ENCODE data around the gene C9orf72. TPM values are rescaled to one million over a fixed set of nuclear protein-coding genes. Genes with fewer than 3 reads are reported as not detected.

Gene C9orf72
- total and polyA plus RNA-seq, 2 of the 4 experiments (the other 2 are of a cell fraction): 2.0 to 3.4 TPM

DNA sequence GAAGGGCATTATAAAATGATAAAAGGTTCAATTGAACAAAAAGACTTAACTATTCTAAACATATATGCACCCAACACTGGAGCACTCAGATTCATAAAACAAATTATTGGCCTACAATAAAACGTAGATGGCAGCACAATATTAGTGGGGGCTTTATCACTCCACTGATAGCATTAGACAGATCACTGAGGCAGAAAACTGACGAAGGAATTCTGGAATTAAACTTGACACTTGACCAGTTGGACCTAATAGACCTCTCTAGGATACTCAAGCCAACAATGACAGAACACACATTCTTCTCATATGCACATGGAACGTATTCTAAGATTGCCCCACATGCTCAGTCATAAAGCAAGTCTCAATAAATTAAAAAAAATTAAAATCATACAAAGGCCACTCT, 18.4 kb upstream of the C9orf72 start:
- Histone ChIP-seq H3K14ac (replicated peaks; ENCODE audit: low read depth, low read length) (no peak overlapping the region), H4K8ac (ENCODE audit: low read depth in 2 of 2, low read length in 2 of 2) (no peak overlapping the region), H2AK5ac (ENCODE audit: low read depth, low read length) (no peak overlapping the region), H3K27ac (ENCODE audit: insufficient read depth, low read length) (no peak overlapping the region), H3K79me1 (ENCODE audit: low read depth in 1 of 2, low read length in 2 of 2) (no peaks in the 10 kb centered on the region), H2BK20ac (ENCODE audit: low read depth, low read length) (no peak overlapping the region), H2AK9ac (replicated peaks; ENCODE audit: low read depth, low read length, poor library complexity) (no peak overlapping the region), H4K20me1 (ENCODE audit: insufficient read depth, low read length) (no peaks in the 10 kb centered on the region), H3K4ac (ENCODE audit: low read depth, low read length) (no peak overlapping the region), H2BK15ac (ENCODE audit: low read depth, low read length) (no peak overlapping the region), H3K56ac (ENCODE audit: extremely low read depth, insufficient read depth, low read length) (no peak overlapping the region), H3K18ac (ENCODE audit: low read depth, low read length) (no peak overlapping the region), H2BK120ac (ENCODE audit: low read depth, low read length) (no peak overlapping the region), H3K4me3 (ENCODE audit: insufficient read depth, low read depth, low read length) (no peak overlapping the region), H3K9me3 (ENCODE audit: control insufficient read depth, insufficient read depth, low read length) (no peaks in the 10 kb centered on the region), H3K9ac (ENCODE audit: low read depth, low read length) (no peak overlapping the region), H3K36me3 (ENCODE audit: control insufficient read depth, insufficient read depth, low read length) (no peaks in the 10 kb centered on the region), H3K4me2 (ENCODE audit: low read depth, low read length) (no peak overlapping the region), H3K27me3 (ENCODE audit: control insufficient read depth, insufficient read depth, low read length) (no peaks in the 10 kb centered on the region), H3K23ac (ENCODE audit: low read depth, low read length) (no peak overlapping the region), H4K5ac (ENCODE audit: low read depth, low read length) (no peak overlapping the region), H2BK5ac (ENCODE audit: low read depth, low read length, poor library complexity, severe bottlenecking) (no peak overlapping the region), H2AFZ (replicated peaks; ENCODE audit: low read length, poor library complexity) (no peak overlapping the region), H4K91ac (ENCODE audit: insufficient read depth, low read depth, low read length) (no peak overlapping the region), H3K4me1 (ENCODE audit: control insufficient read depth, insufficient read depth, low read length) (no peaks in the 10 kb centered on the region), H3K9me1 (ENCODE audit: insufficient read depth, low read length) (no peaks in the 10 kb centered on the region)
- no peak for ATAC-seq (ENCODE audit: low read depth)
- in situ Hi-C loops (cut with MboI; ENCODE audit: low sequenced_read_pairs) (no loop called here), dilution Hi-C loops (cut with HindIII; ENCODE audit: low sequenced_read_pairs, unreplicated experiment) (no loop called here), intact Hi-C loops (cut with micrococcal nuclease) (no loop called here)
- CTCF ChIA-PET: no interaction called here
- WGBS, 2 experiments (ENCODE audit: extremely low coverage in 2 of 2, insufficient read length in 1 of 2): no CpG with 5 or more reads among the region's 3 CpGs
- TF ChIP-seq SMC3 (IDR thresholded peaks at IDR 0.05; ENCODE audit: low read depth, low read length) (no peak), CHD1 (IDR thresholded peaks at IDR 0.05; ENCODE audit: low read depth, low read length) (no peak), USF2 (IDR thresholded peaks at IDR 0.05; ENCODE audit: low read depth, low read length) (no peak), MXI1 (IDR thresholded peaks at IDR 0.05; ENCODE audit: borderline replicate concordance, low read depth, low read length) (no peak), RAD21 (IDR thresholded peaks at IDR 0.05; ENCODE audit: low read length) (no peak), MAZ (IDR thresholded peaks at IDR 0.05; ENCODE audit: borderline replicate concordance, low read depth, low read length) (no peak)
- TF ChIP-seq, protein P1, sequence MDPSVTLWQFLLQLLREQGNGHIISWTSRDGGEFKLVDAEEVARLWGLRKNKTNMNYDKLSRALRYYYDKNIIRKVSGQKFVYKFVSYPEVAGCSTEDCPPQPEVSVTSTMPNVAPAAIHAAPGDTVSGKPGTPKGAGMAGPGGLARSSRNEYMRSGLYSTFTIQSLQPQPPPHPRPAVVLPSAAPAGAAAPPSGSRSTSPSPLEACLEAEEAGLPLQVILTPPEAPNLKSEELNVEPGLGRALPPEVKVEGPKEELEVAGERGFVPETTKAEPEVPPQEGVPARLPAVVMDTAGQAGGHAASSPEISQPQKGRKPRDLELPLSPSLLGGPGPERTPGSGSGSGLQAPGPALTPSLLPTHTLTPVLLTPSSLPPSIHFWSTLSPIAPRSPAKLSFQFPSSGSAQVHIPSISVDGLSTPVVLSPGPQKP (IDR thresholded peaks at IDR 0.05; ENCODE audit: borderline replicate concordance, low read depth, low read length): no peak
- TF ChIP-seq, protein P2, sequence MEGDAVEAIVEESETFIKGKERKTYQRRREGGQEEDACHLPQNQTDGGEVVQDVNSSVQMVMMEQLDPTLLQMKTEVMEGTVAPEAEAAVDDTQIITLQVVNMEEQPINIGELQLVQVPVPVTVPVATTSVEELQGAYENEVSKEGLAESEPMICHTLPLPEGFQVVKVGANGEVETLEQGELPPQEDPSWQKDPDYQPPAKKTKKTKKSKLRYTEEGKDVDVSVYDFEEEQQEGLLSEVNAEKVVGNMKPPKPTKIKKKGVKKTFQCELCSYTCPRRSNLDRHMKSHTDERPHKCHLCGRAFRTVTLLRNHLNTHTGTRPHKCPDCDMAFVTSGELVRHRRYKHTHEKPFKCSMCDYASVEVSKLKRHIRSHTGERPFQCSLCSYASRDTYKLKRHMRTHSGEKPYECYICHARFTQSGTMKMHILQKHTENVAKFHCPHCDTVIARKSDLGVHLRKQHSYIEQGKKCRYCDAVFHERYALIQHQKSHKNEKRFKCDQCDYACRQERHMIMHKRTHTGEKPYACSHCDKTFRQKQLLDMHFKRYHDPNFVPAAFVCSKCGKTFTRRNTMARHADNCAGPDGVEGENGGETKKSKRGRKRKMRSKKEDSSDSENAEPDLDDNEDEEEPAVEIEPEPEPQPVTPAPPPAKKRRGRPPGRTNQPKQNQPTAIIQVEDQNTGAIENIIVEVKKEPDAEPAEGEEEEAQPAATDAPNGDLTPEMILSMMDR (conservative IDR thresholded peaks at IDR 0.05; ENCODE audit: low read depth, low read length): no peak
- POLR2A ChIA-PET (ENCODE audit: unreplicated experiment): no interaction called here
- BruUV-seq (replicated peaks): no TSS peak
- DNase-seq: no peak
